Fibroblast of lung (primary cell): ENCODE measurements around the gene PABPN1.

ENCODE experiments used
- CTCF ChIP-seq, 2 donors: IDR thresholded peaks in 1 of 2; conservative IDR thresholded peaks in 1 of 2; 1 replicate in 1 of 2; 2 replicates in 1 of 2; pipeline ENCODE4 v1.5.1; 2011 to 2012; ENCODE audit warnings: low read length in 2 of 2, control low read depth in 1 of 2, inconsistent platforms in 1 of 2, low read depth in 1 of 2, mild to moderate bottlenecking in 1 of 2
- EZH2 ChIP-seq: IDR thresholded peaks from 2 replicates; pipeline ENCODE4 v1.5.1; 2012; ENCODE audit warnings: low read length, control low read depth, mild to moderate bottlenecking; ENCODE audit errors: missing control alignments

- TF ChIP-seq CTCF (conservative IDR thresholded peaks at IDR 0.05 in 1 of 2, IDR thresholded peaks at IDR 0.05 in 1 of 2; ENCODE audit: low read depth in 1 of 2, low read length in 2 of 2) (no peak), EZH2 (no peak)
Measured at GRCh38 chr14:23357261-23357660, 36.0 kb downstream of the PABPN1 start.
